A204.1 (cell line): ENCODE results near the gene EMSY.

Experiments used
- FAIRE-seq: peaks from 2 replicates; lab custom pipeline; 2012; peaks lifted over from hg19 to GRCh38; lab: Jason Lieb, UNC

Gene EMSY

DNA sequence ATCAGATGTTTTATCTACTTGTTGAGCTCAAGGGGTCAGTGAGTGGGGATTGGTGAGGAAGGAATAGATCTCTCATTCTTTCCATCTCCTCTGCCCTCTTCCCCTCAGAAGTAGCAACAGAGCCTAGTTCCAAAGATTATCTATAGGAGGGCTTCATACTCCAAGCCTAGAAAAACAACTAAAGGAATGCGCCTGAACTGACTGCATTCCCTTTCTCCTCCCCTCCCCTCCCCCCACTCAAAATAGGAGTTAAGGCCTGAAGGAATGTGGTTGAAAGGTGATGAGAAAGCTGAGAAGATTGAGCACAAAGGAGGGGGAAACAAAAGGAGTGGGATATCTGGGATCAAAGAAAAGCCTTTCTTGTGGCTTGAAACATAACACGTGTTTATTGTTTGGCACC lies 10.5 kb downstream of the EMSY start:
- no peak for FAIRE-seq

DNA sequence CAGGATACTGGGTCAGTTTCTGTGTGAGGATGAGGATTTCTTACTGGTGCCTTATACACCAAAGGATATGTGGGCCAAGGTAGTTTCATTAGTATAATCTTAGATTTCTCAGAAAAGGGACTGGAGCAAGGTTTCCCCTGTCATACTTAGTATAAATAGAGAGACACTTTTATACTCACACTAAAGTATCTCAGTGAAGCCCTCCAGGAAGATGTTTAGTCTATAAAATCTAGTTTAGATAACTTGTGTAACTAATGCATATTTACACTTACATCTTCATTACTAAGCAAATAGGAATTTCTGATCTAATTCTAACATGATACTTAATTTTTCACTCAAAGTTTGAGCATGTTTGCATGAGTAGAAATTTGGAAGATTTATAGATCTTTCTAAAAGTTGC lies 11.1 kb downstream of the EMSY start:
- no peak for FAIRE-seq

DNA sequence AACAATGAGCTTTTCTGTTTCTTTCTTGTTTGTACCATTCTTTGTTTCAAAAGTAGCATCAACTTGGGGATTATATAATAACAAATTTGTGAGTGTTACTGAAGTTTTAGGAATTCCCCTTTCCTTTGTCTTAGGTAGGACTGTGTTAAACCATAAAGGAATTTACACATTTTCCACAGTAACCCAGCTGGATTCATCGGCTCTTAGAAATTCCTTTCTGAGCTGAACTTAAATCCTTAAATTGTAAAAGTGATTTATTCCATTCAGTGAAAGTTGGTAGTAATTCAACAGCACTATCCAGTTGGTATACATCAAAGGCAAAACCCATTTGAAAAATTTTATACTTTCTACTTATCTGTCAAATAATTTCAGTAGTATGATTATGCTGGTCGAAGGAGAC lies 11.8 kb downstream of the EMSY start:
- FAIRE-seq: no peak

DNA sequence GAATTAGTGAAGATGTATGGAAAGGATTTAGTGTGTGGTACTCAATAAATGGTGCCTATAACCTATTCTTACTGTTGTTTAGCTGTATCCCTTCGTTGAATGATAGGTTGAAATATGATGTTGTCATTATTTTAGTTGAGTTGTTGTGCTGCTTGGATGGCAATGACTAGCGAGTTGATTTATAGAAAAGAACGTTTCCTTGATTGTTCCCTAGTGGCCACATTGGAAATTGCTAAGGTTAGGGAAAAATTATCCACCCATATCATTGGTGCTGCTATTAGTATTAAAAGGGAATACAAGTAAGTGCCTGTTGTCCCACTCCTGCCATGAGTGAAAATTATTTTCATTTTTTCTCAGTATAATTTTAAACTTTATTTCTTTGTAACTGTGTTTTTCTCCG lies 14.5 kb downstream of the EMSY start:
- peak; percentile 73 for FAIRE-seq

DNA sequence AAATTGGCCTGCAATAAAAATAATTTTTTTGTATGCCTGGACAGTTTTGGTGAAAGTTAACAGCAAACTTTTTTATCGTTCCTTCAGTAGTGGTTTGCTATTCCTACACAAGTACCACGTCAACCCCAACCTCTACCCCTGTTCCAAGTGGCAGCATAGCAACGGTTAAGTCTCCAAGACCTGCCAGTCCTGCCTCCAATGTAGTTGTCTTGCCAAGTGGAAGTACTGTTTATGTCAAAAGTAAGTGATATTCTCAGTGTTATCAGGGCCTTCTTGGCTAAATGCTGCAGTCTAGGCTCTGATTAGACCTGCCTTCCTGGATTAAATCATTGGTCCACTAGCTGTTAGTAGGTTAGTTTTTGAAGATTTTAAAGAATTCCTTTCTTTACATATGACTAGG lies 15.0 kb downstream of the EMSY start:
- no peak for FAIRE-seq

DNA sequence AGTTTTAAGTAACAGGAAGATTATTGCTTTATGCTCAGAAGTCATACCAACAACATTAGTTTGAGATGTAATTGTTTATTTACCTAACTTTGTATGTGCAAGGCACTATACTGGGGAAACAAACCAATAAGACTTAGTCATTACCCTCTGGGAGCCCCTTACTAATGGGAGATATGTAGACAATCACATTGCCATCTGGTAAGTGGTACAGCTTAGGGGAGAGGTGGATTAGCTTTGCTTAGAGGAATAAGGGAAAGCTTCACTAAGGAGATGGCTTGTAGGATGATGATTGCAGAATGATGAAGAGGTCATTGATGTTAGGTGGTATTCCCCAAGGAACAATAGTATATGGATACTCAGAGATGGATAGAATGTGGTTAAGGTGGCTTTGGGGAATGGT lies 17.5 kb downstream of the EMSY start:
- no peak for FAIRE-seq

DNA sequence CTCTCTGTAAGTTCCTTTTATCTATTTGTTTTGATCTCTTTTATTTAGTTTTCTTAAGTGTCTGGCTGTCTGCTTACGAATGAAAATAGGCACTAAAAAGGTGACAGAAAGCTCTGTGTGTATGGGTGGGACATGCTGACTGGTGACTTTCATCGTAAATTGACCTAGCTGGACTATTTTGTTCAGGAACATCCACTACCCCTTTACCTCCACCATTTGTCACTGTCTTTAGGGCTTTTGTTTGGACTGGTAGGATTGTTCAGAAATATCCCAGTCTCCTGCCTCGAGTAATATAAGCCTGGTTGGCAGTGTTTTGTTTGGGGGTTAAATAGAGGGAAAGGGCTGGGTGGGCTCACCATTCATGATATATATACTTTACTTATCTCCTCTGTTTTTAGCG lies 20.9 kb downstream of the EMSY start:
- no peak for FAIRE-seq

DNA sequence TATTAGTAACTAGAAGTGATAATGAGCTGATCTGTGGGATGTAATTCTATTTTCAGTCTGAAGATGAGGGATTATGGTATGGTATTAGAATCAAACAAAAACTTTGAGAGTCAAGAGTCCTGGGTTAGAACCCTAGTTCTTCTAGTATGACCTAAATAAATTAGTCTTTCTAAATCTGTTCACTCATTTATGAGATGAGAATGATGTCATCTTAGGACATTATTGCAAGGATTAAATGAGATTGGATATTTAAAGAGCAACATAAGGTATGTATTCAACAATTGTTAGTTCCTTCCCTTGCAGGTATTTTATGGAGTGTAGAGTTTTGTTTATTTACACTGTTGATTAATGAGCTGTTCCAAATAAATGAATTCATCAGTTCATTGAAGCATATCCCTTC lies 21.8 kb downstream of the EMSY start:
- no peak for FAIRE-seq

DNA sequence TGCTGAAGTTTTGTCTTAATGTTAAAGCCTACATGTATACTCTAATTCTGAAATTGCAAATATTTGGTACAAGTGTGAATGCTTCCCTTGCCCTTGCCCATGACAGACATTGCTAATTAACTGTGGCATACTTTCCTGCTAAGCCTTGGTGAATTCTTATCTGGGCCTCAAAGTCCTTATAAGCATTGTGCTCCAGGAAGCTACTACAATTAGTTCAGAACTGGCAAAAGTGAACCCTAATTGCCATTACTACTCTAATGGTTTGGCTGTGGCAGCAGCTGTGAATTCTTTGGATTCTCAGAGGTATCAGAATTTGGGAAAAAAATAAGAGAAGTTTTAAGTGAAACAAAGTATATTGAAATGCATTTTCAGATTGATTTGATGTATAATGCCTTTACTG lies 24.3 kb downstream of the EMSY start:
- no peak for FAIRE-seq

DNA sequence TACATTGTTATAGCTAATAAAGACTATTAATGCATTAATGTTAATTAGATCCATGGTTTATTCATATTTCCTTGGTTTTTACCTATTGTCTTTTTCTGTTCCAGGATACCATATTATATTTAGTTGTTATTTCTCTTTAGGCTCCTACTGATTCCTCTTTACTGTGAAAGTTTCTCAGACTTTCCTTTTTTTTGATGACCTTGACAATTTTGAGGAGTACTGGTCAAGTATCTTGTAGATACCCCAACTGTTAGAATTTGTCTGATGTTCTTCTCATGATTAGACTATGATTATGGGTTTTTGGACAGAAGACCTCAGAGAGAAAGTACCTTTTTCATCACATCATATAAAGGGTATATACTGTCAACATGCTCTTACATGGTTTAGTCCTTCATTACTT lies 26.6 kb downstream of the EMSY start:
- no peak for FAIRE-seq

DNA sequence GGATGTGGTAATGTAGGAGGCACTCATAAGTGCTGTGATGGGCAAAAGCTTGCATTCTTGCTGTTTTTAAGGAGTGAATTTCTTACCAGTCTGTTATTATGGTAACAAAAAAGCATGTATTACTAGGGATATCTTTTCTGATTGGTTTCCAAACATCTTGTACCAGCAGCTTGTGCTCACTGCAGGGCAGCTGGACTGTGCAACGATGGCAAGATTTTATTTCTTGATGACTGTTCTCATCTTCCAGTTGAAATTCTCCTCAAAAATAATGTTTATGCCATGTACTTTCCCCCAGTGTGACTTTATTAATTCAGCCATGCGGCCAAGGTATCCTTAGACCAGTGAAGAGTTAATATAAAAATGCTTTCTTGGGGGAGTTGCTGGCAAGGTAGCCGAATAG lies 35.4 kb downstream of the EMSY start:
- FAIRE-seq: no peak

DNA sequence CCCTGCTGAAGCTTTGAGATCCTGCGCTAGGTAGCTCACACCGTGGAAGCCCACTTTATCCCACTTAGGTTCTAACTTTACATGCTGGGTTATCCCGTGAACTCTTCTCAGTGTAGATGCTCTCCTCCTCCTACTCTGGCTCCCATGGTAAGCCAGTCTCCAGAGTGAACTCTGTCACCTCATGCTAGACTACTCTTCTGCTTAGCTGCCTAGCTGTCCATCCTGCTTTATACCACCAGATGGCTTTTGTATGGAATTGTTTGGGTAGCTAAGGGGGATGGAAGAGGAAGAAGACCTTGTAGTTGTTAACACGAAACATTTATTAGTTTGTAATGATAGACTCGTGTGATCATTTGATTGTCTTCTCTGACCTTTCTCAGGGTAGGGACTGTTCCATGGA lies 46.8 kb downstream of the EMSY start:
- FAIRE-seq: no peak

DNA sequence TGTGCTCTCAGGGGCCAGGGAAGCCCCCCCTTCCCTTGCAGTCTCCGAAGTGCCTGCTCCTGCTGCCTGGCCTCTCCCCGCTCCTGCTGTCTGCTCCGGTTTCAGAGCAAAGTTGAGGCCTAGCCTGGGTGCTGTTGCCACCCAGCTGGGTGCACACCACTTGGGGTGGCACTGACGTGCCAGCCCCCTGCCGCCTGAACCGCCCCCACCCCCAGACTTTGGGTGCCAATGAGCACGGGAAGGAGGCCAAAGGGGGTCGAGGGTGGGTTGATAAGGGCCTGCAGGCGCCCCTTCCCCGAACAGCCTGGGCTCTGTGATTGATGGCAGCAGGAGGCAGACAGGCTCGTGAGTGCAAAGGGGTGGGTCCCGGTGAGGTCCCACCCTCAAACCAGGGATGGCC lies 48.2 kb downstream of the EMSY start:
- no peak for FAIRE-seq

DNA sequence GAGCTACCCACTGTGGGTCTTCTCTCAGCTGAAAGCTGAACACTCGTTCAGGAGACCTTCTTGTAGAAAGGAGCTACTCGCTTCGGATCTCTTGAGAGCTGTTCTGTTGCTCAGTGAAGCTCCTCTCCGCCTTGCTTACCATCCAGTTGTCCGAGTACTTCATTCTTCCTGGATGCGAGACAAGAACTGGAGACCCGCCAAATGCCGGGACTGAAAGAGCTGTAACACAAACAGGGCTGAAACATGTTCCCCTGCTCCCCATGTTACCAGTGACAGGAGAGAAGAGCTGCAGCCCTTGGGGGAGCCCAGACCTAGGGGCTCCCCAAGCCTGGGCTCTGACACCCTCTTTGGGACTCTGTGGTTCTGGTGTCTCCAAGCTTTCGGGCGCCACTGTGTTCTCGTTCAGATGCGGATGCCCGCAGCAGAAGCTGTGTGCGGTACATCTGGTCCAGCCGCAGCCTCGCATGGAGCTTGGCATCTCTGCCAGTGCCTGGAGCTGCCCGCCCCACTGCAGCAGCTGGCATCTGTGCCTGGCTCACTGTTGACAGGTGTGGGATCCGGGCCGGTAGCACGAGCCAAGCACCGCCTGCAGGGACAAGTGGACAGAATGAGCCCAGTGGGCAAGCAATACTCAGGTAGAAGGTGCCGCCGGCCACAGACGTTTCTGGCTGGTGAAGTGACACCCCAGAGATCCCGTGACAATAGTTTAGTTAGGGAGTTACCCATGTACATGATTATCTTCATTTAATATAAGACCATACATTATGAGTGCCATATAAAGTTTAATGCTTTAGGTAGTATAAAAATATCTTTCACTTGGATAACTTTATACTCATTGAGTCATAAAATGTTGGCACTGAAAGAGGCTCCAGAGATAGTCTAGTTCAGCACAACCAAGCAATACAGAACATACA lies 49.1 kb downstream of the EMSY start:
- FAIRE-seq: no peak

DNA sequence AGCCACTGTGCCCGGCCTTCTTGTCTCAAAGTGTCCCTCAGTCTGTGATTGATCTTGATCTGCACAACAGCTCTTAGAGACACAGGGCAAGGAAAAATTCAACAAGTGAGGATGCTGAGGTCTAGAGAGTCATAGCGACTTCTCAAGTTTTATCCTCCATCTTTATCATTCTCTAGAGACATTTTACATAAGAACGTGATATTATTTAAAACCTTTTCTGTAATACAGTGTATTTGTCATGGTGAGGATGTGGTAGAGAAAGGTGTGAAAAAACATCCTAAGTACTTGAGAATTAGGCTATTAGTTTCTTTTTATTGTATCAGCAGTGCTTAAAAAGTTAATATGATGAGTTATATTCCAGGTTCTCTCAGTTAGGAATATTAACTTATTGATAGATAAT lies 50.2 kb downstream of the EMSY start:
- FAIRE-seq: no peak

DNA sequence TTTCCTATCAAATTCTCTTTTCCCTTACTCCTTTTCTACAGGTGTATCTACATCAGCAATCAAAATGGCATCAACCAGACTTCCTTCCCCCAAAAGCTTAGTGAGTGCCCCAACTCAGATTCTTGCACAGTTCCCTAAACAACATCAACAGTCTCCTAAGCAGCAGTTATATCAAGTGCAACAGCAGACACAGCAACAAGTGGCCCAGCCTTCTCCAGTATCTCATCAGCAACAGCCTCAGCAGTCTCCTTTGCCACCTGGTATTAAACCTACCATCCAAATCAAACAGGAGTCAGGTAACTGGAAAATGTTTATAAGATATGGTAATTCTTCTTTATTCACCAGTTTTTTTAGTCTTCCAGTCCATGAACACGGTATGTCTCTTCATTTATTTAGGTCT lies 51.4 kb downstream of the EMSY start:
- no peak for FAIRE-seq

DNA sequence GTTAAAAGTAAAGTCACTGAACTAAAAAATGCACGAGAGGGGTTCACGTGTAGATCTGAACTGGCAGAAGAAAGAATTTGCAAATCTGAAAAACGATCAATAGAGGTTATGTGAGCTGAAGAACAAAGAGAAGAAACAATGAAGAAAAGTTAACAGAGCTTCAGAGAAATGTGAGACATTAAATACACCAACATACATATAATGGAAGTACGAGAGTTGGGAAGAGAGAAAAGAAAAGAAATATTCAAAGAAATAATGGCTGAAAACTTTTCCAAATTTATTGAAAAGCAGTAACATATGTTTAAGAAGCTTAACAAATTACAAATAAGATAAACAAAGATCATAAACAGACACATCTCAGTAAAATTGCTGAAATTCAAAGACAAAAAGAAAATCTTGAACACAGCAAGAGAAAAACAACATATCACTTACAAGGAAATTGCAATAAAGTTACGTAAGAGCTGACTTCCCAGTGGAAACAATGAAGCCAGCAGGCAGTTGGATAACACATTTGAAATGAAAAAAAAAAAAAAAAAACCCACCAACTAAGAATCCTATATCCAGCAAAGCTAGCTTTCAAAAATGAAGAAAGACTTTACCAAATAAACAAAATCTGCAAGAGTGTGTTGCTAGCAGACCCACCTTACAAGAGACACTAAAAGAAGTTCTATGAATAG lies 56.8 kb downstream of the EMSY start:
- FAIRE-seq: no peak

DNA sequence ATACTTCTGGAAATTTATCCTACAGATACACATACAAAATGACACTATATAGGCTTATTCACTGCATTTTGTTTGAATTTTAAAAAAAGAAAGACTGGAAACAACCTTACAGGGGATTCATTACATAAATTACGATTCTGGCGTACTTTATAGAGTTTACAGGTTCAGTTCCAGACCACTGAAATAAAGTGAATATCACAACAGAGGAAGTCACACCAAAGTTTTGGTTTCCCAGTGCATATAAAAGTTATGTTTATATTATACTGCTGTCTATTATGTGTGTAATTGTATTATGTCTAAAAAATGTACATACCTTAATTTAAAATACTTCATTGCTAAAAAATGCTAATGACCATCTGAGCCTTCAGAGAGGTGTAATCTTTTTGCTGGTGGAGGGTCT lies 62.0 kb downstream of the EMSY start:
- FAIRE-seq: no peak

DNA sequence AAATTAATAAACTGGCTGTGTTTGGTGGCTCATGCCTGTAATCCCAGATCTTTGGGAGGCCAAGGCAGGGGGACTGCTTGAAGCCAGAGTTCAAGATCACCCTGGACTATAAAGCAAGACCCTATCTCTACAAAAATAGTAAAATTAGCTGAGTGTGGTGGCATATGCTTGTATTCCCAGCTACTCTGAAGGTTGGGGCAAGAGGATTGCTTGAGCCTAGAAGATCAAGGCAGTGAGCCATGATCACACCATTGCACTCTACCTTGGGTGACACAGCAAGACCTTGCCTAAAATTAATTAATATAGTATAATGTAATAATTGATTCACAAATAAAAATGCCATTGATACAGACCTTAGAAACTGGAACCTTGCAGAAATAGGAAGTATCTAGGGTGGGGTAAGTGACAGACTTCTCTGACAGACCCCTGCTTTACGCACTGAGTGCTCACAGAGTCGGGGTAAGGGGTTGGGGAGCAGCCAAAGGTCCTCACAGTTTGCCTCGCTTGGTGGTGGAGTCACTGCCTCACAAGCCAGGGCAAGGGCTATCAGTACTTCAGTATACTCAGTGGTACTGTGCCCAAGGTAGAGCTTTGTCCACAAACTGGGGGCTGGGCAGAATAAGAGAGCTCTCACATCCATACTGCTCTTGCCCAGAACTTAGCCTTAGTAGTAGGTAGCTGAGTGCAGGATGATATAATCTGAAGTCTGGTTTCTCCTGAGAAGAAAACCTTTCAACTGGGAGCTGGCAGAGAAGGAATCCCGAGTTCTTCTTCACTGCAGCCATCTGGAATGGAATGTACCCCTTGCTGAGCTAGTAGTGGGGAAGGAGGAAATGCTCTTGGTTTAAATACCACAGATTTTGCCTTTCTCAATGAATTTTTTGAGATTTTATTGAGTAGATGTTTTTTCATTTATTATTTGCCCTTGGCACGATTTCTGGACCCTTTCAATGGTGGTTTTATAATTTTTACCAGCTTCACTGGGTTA lies 65.5 kb downstream of the EMSY start:
- no peak for FAIRE-seq

DNA sequence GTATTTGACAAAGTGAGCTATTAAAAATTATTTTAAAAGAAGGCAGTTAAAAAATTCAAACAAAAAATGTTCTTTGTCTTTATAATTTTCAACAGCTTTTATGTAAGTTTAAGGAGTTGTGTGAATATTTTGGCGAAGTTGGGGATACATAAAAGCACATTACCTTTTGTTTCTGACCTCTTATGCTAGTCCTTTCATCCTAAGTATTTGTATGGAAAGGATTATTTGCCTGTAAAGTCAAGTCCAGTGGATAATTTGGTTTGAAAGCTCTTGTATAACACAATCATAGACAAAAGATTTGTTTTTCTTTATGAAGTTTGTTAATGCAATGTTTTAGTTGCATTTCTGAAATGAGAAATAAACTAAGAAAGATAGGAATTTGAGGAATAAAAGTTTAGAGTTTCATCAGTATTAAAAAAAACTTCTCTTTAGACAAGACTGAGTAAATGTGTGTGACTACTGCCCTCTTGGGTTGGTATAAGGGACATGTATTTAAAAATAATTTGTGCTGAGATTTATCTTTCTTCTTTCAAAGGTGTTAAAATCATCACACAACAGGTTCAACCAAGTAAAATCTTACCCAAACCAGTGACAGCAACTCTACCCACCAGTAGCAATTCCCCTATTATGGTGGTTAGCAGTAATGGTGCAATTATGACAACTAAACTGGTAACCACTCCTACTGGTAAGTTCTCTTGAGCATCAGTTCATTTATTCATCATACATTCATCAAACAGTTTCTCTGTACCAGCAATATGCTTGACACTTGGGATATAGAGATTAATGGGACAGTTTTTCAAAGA lies 68.2 kb downstream of the EMSY start:
- peak; percentile 95 for FAIRE-seq

DNA sequence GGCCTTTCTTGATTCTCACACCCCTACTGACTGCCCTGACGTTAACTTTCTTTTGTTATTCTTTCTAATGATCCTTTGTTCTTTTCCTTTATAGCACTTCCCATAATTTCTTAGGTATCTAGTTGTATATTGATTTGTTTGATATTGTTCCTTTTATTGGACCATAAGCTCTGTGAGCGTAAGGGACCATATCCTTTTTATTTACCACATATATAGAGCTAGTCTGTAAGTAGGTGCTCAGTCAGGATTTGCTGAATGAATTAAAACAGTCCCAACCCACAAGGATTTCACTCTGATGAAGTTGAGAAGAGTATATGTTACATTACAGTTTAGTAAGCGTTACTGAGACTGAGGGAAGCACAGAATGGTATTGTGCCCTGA lies 68.8 kb downstream of the EMSY start:
- FAIRE-seq: no peak

DNA sequence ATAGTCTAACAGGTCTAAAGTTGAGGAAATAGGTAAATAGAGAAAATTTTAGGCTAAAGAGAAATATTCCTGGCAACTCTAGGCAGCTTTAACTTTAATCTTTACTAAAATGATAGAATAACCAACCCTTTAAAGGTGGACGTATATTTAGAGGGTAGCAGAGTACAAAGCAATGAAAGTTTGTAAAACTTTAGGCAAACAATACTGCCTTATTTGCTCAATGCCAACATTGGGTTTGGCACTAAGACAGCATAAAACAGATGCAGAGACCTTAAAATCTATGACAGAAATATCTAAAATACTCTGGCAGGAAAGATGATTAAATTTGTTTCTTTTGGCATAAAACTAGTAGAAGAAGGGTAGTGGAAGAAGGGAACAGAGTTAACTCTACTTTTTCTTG lies 70.7 kb downstream of the EMSY start:
- FAIRE-seq: no peak
